Measurements from ENCODE around the gene KIF26B.
"Not testable (repeated sequence)": the region's sequence is repeated elsewhere in the genome, so short reads cannot be mapped to it uniquely, and the experiment has no call there.

The KIF26B gene

GRCh38 chr1:245356891-245357585, 202.3 kb downstream of the KIF26B start:
- no peak for DNase-seq (ENCODE audit: low read depth)

GRCh38 chr1:245359101-245359680, 204.4 kb downstream of the KIF26B start:
- not testable (repeated sequence) for DNase-seq (ENCODE audit: low read depth)

DNA sequence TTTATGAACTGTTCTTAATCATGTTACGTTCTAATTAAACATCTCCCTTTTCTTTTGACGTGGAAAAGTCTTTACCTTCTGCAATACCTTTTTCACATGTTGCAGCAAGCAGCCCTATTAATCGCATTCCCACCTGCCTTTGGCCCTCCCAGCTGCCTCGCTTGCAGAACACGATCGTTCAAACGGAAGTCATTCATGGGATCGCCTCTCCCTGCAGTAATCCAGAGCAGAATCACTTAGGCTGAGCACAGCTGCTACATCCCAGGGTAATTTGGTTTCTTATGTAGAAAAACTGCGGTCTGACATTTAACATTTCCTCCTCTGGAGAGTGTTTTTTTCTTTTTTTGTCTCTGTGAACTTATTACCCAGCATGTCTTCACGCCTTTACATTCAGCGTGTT, 206.3 kb downstream of the KIF26B start:
- no peak for DNase-seq (ENCODE audit: low read depth)

DNA sequence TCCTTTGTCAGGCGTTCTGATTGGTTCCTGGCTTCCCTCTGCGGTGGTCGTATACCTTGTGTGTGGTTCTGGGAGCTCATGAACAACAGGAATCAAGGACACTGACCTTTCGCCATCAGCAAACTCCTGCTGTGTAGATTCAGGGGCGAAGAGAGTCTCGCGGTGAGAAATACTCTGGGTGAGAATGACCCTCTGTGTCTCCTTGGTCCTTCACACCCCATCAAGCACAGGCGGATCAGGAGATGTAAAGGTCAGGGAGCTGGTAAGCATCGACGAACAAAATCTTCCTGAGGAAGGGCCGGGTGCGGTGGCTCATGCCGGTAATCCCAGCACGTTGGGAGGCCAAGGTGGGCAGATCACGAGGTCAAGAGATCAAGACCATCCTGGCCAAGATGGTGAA, 207.2 kb downstream of the KIF26B start:
- DNase-seq (ENCODE audit: low read depth): no peak

GRCh38 chr1:245363461-245364200, 208.8 kb downstream of the KIF26B start:
- no peak for DNase-seq (ENCODE audit: low read depth)

DNA sequence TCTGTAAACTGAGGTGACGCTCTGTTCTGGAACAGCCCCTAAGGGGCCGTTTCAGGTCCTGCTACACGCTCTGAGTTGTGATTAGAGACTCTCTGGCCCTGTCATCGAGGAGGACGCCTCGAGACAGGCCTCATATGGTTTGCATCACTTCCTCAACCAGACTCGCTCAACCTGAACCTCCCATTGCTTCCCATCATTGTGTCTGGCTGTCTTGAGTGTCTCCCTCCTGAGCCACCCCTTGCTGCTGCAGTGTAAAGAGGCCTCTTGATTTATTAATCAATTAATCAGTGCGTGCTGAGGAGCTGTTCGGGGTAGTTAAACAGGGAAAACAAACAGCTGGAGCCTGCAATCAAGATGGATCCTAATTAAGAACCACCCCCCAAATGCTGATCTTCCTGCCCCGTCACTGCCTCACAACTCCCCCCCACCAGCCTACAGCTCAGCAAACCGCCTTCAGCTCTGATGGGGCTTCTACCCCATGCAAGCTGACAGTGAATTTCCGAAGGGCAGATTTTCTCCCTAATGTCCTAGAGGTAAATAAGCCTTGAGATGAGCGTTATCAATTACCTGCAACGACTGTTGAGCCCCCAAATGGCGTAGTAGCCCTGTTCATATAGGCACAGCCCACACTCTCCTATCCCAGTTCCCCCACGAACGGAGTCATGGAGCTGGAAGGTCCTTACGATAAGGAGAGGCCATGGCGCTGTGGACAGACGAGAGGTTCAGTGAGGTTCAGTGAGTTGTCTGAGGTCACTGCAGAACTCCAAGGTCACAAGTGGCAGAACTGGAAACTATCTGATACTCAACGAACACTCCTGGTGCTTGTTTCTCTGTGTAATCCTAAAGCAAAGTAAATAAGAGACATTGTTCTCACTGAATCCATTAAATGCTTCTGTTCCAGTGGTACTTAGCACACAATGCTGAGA, 210.6 kb downstream of the KIF26B start:
- no peak for DNase-seq (ENCODE audit: low read depth)

DNA sequence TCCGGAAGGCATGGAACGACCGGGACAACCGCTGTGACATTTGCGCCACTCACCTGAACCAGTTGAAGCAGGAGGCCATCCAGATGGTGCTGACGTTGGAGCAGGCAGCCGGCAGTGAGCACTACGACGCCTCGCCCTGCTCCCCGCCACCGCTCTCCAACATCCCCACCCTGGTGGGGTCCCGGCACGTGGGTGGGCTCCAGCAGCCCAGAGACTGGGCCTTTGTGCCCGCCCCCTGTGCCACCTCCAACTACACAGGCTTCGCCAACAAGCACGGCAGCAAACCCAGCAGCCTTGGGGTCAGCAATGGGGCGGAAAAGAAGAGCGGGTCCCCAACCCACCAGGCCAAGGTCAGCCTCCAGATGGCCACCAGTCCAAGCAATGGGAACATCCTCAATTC, 212.1 kb downstream of the KIF26B start:
- no peak for DNase-seq (ENCODE audit: low read depth)

DNA sequence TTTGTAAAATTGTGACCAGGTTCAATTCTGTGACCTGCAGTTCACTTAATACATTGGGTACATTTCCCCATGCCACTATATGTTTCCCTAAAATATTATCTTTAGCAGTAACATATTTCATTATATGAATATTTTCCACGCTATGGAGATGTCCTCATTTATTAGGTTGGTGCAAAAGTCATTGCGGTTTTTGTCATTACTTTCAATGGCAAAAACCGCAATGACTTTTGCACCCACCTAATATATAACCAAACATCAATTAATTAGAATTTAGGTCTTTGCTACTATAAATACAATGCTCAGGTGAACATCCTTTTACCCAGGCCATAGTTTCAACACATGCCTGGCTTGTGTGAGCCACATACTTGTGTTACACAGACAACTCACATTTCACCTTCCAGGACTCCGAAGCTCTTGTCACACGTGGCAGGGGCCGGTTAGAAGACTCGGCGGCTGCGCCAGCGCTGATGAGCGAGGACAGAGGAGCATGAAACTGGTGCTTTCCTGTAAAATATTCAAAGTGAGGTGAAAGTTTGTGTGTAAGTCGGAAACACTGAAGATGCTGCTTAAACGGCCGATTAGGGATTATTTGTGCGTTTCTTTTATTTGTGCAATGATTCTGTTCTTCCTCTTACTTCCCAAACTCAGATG, 215.5 kb downstream of the KIF26B start:
- no peak for DNase-seq (ENCODE audit: low read depth)

- no peak for DNase-seq (ENCODE audit: low read depth)
Observed at GRCh38 chr1:245370905-245371581, 216.3 kb downstream of the KIF26B start.

DNA sequence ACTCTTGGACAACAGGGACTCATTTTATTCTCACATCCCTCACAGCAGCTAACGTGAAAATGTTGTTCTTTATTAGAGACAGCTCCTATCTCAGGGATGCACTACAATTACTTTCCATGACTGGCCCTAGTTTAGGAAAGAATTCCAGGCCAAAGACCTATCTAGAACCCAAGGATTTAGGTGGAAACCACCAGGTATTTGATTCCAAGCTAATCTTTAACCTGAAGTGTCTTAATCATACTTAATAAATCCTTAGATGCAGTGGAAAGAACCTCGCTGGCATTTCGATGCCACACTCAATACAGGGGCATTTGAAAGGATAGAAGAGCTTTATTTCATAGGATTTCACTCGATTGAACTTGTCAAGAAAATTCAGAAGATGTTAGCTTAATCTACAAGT, 218.3 kb downstream of the KIF26B start:
- DNase-seq (ENCODE audit: low read depth): no peak

DNA sequence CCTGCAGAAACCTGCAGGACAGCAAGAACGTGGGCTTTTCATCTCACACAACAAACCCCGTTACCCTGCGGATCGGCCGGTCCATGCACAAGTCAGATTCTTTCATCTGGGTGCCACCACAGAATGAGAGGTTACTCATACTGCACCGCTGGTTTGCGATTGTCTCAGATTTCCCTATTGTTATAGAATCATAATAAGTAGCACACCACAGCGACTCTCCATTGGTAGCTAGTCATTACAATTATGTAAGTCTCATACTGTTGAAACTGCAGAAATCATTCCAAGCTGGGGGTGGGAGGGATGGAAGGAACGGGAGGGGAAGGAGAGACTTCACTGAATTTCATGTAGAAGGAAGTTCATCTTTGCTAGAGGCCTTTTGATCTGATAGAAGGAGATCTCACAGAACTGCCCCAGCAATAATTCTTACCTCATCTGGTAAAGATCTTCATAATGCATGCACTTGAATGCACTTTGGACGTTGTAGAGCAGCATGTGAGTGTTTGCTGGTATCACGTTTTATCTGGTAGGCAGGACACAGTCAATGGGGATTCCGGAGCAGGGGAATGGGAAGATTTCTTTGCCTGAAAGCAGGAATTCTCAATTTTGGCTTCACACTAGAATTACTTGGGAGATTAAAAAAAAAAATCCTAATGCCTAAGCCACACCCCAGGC, 221.1 kb downstream of the KIF26B start:
- peak; percentile 13 for DNase-seq (ENCODE audit: low read depth)

DNA sequence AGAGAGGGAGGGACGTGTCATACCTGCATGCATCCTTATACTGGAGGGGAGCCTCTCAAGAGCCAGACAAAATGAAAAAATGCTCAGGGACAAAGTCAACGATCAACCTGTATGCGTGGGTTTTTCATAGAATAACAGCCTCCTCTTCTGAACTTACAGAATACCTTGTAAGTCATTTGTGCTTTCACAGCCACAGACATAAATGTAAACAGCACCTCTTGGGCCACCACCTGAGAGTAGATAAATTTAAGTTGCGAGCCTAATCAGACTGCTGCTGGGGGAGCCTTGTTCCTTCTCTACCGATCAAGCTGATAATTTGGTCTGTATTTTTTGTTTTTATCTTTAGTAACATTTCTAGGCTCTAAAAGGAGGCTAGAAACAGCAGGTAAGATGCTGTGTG, 223.1 kb downstream of the KIF26B start:
- DNase-seq (ENCODE audit: low read depth): no peak

- DNase-seq (ENCODE audit: low read depth): no peak
Observed at GRCh38 chr1:245378311-245378722, 223.5 kb downstream of the KIF26B start.

- no peak for DNase-seq (ENCODE audit: low read depth)
Observed at GRCh38 chr1:245378745-245379144, 224.0 kb downstream of the KIF26B start.

DNA sequence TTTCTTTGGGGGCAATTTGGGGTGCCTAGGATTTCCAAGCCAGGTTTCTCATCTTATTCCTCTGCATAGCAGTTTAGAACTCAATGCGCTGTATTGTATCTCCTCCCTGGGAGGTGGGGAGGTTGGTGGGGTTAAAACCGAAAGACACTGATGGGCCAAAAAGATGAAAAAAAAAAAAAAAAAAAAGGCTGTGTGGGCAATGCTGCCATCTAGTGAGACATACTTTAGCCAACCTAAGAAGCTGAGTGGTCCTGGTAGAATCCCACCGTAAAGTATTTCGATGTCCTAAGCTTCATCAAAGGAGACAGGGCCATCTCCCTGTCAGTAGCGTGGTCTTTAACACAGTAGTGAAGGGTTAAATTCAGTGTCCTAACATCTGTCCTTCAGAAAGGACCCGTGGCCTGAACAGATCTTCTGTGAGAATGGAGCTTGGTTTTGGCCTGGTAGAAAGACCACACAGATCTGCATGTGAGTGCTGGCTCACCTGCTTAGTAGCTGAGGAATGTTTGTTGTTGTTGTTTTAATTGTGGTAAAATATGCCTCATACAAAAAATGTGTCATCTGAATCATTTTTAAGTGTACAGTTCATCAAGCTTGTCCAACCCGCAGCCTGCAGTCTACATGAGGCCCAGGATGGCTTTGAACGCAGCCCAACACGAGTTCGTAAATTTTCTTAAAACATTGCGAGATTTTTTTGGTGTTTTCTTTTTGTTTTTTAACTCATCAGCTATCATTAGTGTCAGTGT, 226.2 kb downstream of the KIF26B start:
- DNase-seq (ENCODE audit: low read depth): no peak

DNA sequence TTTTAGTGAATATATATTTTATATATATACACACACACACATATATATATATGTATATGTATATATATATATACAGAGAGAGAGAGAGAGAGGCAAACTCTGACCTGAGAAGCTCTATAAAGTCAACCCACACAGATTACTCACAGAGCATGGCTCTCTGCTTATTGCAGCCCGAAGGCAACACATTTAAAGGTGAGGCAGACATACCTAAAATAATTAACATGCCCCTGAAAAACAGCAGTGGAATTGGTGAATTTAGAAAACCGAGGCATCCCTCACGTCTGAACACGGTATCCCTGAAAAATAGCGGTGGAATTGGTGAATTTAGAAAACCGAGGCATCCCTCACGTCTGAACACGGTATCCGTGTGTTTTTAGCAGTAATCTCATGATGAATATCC, 228.2 kb downstream of the KIF26B start:
- no peak for DNase-seq (ENCODE audit: low read depth)

GRCh38 chr1:245383396-245384330, 228.9 kb downstream of the KIF26B start:
- DNase-seq (ENCODE audit: low read depth): no peak

DNA sequence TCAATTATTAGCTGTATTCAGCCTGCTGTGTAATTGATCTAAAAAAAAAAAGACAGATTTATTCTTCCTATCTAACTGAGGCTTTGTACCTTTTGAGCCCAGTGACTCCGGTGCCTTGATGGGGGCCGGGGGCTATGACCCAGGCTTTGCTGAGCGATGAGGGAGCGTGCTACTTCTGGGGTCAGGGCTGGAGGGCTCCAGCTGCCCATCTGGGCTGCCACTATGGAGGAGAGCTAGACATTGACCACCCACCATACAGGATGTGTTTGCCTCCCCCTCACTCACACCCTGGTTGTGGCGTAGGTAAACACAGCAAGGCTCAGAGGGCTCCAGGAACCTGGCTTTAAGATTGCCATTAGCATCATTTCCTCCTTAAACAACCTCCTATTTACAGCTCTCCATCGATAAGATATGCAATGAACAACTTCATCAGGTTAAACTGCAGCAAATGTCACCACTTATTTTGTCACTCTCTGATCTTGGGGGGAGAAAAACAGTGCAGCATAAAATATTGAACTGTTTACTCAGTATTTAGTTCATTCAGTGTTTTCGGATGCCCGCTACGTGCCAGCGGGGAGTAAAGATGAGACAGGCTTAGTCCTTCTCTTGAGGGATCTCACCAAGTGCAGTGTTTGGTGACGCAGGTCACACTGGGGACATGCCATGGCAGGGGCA, 231.6 kb downstream of the KIF26B start:
- no peak for DNase-seq (ENCODE audit: low read depth)
